GM12873 (cell line): Measurements from ENCODE around the gene PCSK5.

ENCODE experiments used
- TF ChIP-seq, protein P1 (sequence below): IDR thresholded peaks from 2 replicates; pipeline ENCODE4 v1.5.1; 2012; ENCODE audit warnings: low read depth, mild to moderate bottlenecking, moderate library complexity, low read length, control low read depth; ENCODE audit not compliant: insufficient read depth; ENCODE audit errors: missing control alignments

The PCSK5 gene

DNA sequence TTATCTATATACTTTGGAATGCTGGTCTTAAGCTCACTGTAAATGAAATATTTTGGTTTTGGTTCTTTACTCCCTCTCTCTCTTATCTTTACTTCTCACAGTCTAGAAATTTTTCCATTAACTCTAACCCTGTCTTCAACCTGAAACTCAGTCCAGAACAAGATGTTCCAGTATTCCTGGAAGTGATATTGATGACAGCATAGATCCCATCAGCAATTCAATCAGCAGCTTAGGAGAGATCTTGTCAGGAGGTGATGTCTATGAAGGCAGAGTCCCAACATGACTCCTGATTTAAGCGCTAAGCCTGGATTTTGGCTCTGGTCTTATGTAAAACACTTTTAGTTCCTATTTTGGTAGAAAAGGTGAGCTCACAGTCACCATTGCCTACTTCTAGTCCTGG lies 451.1 kb downstream of the PCSK5 start:
- TF ChIP-seq, protein P1, sequence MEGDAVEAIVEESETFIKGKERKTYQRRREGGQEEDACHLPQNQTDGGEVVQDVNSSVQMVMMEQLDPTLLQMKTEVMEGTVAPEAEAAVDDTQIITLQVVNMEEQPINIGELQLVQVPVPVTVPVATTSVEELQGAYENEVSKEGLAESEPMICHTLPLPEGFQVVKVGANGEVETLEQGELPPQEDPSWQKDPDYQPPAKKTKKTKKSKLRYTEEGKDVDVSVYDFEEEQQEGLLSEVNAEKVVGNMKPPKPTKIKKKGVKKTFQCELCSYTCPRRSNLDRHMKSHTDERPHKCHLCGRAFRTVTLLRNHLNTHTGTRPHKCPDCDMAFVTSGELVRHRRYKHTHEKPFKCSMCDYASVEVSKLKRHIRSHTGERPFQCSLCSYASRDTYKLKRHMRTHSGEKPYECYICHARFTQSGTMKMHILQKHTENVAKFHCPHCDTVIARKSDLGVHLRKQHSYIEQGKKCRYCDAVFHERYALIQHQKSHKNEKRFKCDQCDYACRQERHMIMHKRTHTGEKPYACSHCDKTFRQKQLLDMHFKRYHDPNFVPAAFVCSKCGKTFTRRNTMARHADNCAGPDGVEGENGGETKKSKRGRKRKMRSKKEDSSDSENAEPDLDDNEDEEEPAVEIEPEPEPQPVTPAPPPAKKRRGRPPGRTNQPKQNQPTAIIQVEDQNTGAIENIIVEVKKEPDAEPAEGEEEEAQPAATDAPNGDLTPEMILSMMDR, result no peak

- TF ChIP-seq, protein P1, result no peak
These were observed 451.7 kb downstream of the PCSK5 start for GRCh38 chr9:76342201-76342600.

GRCh38 chr9:76342858-76343257 lies 452.4 kb downstream of the PCSK5 start:
- TF ChIP-seq, protein P1, result no peak

- TF ChIP-seq, protein P1, result no peak
These were observed 459.4 kb downstream of the PCSK5 start for GRCh38 chr9:76349865-76350264.

DNA sequence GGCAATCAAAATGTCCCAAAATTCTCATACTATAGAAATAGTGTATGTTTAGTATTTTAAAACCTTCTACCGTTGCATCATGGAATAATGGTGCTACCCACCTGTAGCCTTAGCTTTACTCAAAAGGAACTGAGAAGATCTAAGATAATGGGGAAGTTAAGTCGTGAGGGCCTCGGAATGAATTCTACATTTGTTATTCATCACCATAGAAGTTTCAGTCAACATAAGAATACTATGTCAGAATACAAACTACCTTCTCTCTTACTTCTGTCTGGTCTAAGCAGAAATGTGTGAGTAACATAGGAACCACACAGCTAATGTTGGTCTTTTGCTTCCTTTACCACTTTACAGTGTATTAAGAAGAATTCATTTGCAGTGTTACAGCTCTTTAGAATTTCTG lies 460.5 kb downstream of the PCSK5 start:
- TF ChIP-seq, protein P1, result no peak

DNA sequence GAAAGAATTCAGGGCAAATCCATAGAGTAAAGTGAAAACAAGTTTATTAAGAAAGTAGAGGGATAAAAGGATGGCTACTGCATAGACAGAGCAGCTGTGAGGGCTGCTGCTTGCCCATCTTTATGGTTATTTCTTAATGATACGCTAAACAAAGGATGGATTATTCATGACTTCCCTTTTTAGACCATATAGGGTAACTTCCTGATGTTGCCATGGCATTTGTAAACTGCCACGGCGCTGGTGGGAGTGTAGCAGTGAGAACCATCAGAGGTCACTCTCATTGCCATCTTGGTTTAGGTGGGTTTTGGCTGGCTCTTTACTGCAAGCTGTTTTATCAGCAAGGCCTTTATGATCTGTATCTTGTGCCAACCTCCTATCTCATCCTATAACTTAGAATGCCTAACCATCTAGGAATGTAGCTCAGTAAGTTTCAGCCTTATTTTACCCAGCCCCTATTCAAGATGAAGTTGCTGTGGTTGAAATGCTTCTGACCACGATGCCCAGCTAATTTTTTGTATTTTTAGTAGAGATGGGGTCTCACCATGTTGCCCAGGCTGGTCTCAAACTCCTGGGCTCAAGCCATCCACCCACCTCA lies 461.6 kb downstream of the PCSK5 start:
- TF ChIP-seq, protein P1, result no peak

DNA sequence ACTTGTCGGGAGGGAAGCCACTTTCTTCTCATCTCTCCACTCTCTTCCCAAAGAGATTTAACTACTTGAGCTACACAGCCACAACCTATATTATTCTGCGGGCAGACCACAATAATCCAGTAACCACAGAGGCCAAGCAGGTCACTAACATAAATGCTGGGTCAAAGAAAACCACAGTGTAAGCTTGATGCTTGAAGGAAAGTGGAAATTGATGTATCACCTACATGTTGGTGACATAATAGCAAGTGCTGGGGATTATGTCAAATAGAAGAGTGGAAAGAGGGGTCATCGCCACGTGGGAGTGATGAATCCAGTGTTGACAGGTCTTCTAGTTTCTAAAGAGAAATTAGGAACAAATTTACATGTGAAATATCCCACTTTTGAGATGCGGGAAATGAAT lies 462.8 kb downstream of the PCSK5 start:
- TF ChIP-seq, protein P1, result no peak
